ENCODE measurements around the gene KLHL29. TPM values are rescaled to one million over a fixed set of nuclear protein-coding genes. Genes with fewer than 3 reads are reported as not detected.

Gene KLHL29
- total RNA-seq, 2 donors from 2014 or later: 1.0 to 2.4 TPM

DNA sequence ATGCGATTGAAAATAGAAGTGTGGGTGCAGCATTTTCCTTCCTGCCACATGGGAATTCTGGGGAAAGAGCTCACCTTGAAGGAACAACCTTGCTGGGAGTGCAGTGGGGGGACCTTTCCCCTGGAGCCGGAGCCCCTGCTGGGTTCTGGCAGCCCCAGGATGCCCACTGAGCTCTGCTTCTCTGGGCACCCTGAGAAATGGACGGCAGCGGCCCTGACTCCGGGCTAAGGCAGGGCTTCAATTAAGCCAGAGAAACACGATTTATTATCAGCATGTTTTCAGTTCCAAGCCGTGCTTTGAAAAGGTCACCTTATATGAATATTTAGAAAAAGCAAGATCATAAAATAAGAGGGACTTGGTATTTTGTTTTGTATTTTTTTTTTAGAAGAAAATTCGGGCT, 68.5 kb downstream of the KLHL29 start:
- H3K36me3 ChIP-seq (ENCODE audit: control insufficient read depth, insufficient read depth, low read length): no peaks in the 10 kb centered on the region
- H3K27ac ChIP-seq (ENCODE audit: low read depth, low read length): peak overlapping the region; percentile 47
- 76 to 80% methylated on average over 1 to 8 of the region's 8 CpGs for WGBS, 2 experiments (ENCODE audit: insufficient coverage in 1 of 2, insufficient read length in 1 of 2)
- no peaks in the 10 kb centered on the region for H3K4me1 Mint-ChIP-seq
- no peak overlapping the region for H3K27ac Mint-ChIP-seq
- DNase-seq: no peak
- H3K4me3 Mint-ChIP-seq: no peak overlapping the region
- TF ChIP-seq, protein P1, sequence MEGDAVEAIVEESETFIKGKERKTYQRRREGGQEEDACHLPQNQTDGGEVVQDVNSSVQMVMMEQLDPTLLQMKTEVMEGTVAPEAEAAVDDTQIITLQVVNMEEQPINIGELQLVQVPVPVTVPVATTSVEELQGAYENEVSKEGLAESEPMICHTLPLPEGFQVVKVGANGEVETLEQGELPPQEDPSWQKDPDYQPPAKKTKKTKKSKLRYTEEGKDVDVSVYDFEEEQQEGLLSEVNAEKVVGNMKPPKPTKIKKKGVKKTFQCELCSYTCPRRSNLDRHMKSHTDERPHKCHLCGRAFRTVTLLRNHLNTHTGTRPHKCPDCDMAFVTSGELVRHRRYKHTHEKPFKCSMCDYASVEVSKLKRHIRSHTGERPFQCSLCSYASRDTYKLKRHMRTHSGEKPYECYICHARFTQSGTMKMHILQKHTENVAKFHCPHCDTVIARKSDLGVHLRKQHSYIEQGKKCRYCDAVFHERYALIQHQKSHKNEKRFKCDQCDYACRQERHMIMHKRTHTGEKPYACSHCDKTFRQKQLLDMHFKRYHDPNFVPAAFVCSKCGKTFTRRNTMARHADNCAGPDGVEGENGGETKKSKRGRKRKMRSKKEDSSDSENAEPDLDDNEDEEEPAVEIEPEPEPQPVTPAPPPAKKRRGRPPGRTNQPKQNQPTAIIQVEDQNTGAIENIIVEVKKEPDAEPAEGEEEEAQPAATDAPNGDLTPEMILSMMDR (conservative IDR thresholded peaks at IDR 0.05): no peak
- no peaks in the 10 kb centered on the region for H3K9me3 ChIP-seq (ENCODE audit: control insufficient read depth, low read length)
- H3K4me1 ChIP-seq (ENCODE audit: control insufficient read depth, insufficient read depth, low read length): peaks cover 2% of the 10 kb centered on the region
- H3K27me3 ChIP-seq (ENCODE audit: control insufficient read depth, insufficient read depth, low read length, poor library complexity, severe bottlenecking): no peaks in the 10 kb centered on the region
- no peaks in the 10 kb centered on the region for H3K9me3 Mint-ChIP-seq
- H3K4me3 ChIP-seq (ENCODE audit: low read length): no peak overlapping the region
- H3K27me3 Mint-ChIP-seq (ENCODE audit: insufficient read depth): no peaks in the 10 kb centered on the region
- H3K36me3 Mint-ChIP-seq (ENCODE audit: low read depth): no peaks in the 10 kb centered on the region
- no peak overlapping the region for H3K9ac ChIP-seq (ENCODE audit: extremely low read depth, low read length, poor library complexity, severe bottlenecking)

DNA sequence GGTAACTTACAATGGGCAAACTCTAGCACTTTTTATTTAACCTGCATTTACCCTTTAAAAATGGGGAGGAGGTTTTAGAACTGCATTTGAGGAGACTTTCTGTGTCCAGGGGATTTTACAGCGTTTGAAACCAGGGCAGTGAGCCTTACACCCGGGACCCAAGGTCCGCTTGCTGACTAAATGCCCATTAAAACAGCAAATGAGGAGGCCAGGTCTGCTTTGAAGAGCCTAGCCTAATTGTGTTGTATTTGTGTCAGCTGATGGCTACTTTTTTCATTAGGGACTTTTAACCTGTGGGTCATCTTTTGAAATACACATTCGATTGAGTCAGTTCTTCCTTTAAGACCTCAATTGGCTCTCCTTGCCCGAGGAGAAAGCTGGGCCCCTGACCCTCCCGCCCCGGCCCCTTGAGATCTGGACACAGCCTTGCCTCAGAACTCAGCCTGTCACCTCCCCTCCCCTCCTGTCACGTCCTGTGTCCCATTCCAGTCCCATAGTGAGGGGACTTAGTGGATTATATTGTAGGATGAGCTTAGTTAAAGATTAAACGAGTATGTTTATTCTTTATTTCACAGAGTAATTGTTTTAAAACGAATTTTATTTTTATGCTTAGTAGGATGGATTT, 69.0 kb downstream of the KLHL29 start:
- Mint-ChIP-seq H3K9me3 (no peaks in the 10 kb centered on the region), H3K4me1 (no peaks in the 10 kb centered on the region), H3K36me3 (ENCODE audit: low read depth) (no peaks in the 10 kb centered on the region), H3K27me3 (ENCODE audit: insufficient read depth) (no peaks in the 10 kb centered on the region), H3K27ac (no peak overlapping the region), H3K4me3 (no peak overlapping the region)
- TF ChIP-seq, protein P1 (conservative IDR thresholded peaks at IDR 0.05): no peak
- WGBS, 2 experiments (ENCODE audit: insufficient coverage in 1 of 2, insufficient read length in 1 of 2): 77% methylated on average over 9 of the region's 10 CpGs; no CpG with 5 or more reads in 1 of the 2 experiments
- no peak overlapping the region for H3K9ac ChIP-seq (ENCODE audit: extremely low read depth, low read length, poor library complexity, severe bottlenecking)
- no peak overlapping the region for H3K4me3 ChIP-seq (ENCODE audit: low read length)
- H3K36me3 ChIP-seq (ENCODE audit: control insufficient read depth, insufficient read depth, low read length): no peaks in the 10 kb centered on the region
- DNase-seq: no peak
- H3K27ac ChIP-seq (ENCODE audit: low read depth, low read length): peak overlapping the region; percentile 47
- H3K9me3 ChIP-seq (ENCODE audit: control insufficient read depth, low read length): no peaks in the 10 kb centered on the region
- no peaks in the 10 kb centered on the region for H3K27me3 ChIP-seq (ENCODE audit: control insufficient read depth, insufficient read depth, low read length, poor library complexity, severe bottlenecking)
- H3K4me1 ChIP-seq (ENCODE audit: control insufficient read depth, insufficient read depth, low read length): peaks cover 2% of the 10 kb centered on the region

DNA sequence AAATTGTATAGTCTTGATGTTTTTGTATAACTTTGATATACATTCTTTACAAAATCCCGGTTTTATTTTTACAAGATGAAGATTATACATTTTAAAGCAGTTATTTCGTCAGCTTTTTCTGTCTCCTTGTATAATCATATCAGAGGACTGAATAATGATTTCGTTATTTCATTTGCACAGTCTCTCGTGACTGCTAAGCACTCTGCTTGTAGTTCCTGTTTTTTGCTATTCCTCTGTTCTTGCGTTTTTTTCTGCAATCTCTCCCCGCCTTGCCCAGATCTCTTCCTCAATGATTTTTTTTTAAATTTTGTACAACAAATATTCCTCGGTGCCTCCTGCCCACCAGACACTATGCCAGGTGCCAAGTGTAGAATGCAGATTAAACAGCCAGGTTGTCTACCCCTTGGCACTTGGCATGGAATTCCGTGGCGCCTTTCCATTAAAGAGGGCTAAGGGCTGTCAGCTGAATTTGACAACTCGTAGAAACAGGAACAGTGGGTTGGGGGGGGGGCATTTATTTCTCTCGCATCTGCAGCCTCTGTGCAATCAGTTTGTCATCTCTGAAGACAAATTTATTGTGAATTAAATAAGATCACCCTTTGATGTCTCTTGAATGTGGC, 69.6 kb downstream of the KLHL29 start:
- Mint-ChIP-seq H3K9me3 (no peaks in the 10 kb centered on the region), H3K36me3 (ENCODE audit: low read depth) (no peaks in the 10 kb centered on the region), H3K27ac (no peak overlapping the region), H3K27me3 (ENCODE audit: insufficient read depth) (no peaks in the 10 kb centered on the region), H3K4me3 (no peak overlapping the region), H3K4me1 (no peaks in the 10 kb centered on the region)
- peaks cover 2% of the 10 kb centered on the region for H3K4me1 ChIP-seq (ENCODE audit: control insufficient read depth, insufficient read depth, low read length)
- 85 to 91% methylated on average over 8 to 11 of the region's 11 CpGs for WGBS, 2 experiments (ENCODE audit: insufficient coverage in 1 of 2, insufficient read length in 1 of 2)
- H3K27ac ChIP-seq (ENCODE audit: low read depth, low read length): no peak overlapping the region
- no peaks in the 10 kb centered on the region for H3K9me3 ChIP-seq (ENCODE audit: control insufficient read depth, low read length)
- no peak for DNase-seq
- H3K27me3 ChIP-seq (ENCODE audit: control insufficient read depth, insufficient read depth, low read length, poor library complexity, severe bottlenecking): no peaks in the 10 kb centered on the region
- H3K36me3 ChIP-seq (ENCODE audit: control insufficient read depth, insufficient read depth, low read length): no peaks in the 10 kb centered on the region
- H3K9ac ChIP-seq (ENCODE audit: extremely low read depth, low read length, poor library complexity, severe bottlenecking): no peak overlapping the region
- TF ChIP-seq, protein P1 (conservative IDR thresholded peaks at IDR 0.05): no peak
- H3K4me3 ChIP-seq (ENCODE audit: low read length): no peak overlapping the region

Data from endodermal cell (in vitro differentiated cells).